GM23338 (cell line): Measurements from ENCODE around the gene IL17A. TPM values are rescaled to one million over a fixed set of nuclear protein-coding genes. Genes with fewer than 3 reads are reported as not detected.

ENCODE experiments used
- ATAC-seq: fragments of 200-7000 bp; cut with Tn5 transposase; 3 replicates; pipeline ENCODE4 v1.9.1; 2020
- DNase-seq: peaks from one replicate; pipeline ENCODE4 v3.0.0-alpha.2; 2015; ENCODE audit warnings: low spot score
- H2AFZ ChIP-seq: fragments of 200-600 bp; sonication (generic); 2 replicates; pipeline ENCODE4 v1.8.0; 2016; ENCODE audit warnings: antibody characterized with exemption, mild to moderate bottlenecking, moderate library complexity
- H3F3A ChIP-seq: fragments of 200-600 bp; sonication (generic); replicated peaks from 2 replicates; pipeline ENCODE4 v1.8.0; 2017; ENCODE audit warnings: antibody characterized with exemption, mixed run types, low read depth
- H3K27ac ChIP-seq: fragments of 200-600 bp; sonication (generic); 2 replicates; pipeline ENCODE4 v1.6.1; 2016; ENCODE audit warnings: low read depth
- H3K27me3 ChIP-seq: fragments of 200-600 bp; sonication (generic); 2 replicates; pipeline ENCODE4 v1.8.0; 2016; ENCODE audit warnings: mild to moderate bottlenecking, mixed run types, moderate library complexity; ENCODE audit not compliant: insufficient read depth
- H3K36me3 ChIP-seq: fragments of 200-600 bp; sonication (generic); 2 replicates; pipeline ENCODE4 v1.8.0; 2016; ENCODE audit warnings: mild to moderate bottlenecking; ENCODE audit not compliant: insufficient read depth
- H3K4me1 ChIP-seq: fragments of 200-600 bp; sonication (generic); 2 replicates; pipeline ENCODE4 v1.8.0; 2016; ENCODE audit warnings: mild to moderate bottlenecking, moderate library complexity; ENCODE audit not compliant: insufficient read depth
- H3K4me2 ChIP-seq: fragments of 200-600 bp; sonication (generic); 2 replicates; pipeline ENCODE4 v1.7.1; 2017; ENCODE audit warnings: mixed run types
- H3K4me3 ChIP-seq: fragments of 200-600 bp; sonication (generic); 2 replicates; pipeline ENCODE4 v1.6.1; 2016; ENCODE audit warnings: mixed run types
- H3K79me2 ChIP-seq: fragments of 200-600 bp; sonication (generic); replicated peaks from 2 replicates; pipeline ENCODE4 v1.8.0; 2017; ENCODE audit warnings: mild to moderate bottlenecking; ENCODE audit not compliant: insufficient read depth
- H3K9me2 ChIP-seq: fragments of 200-600 bp; sonication (generic); 2 replicates; pipeline ENCODE4 v1.8.0; 2017; ENCODE audit not compliant: insufficient read depth
- H4K20me1 ChIP-seq: fragments of 200-600 bp; sonication (generic); replicated peaks from 2 replicates; pipeline ENCODE4 v1.8.0; 2017; ENCODE audit warnings: mild to moderate bottlenecking; ENCODE audit not compliant: insufficient read depth
- H3K27ac Mint-ChIP-seq: 2 replicates; pipeline ENCODE4 v1.8.0; 2020; ENCODE audit warnings: inconsistent platforms, mild to moderate bottlenecking, moderate library complexity, mixed read lengths
- H3K27me3 Mint-ChIP-seq: 3 replicates; pipeline ENCODE4 v1.8.0; 2022; ENCODE audit warnings: low read depth, mild to moderate bottlenecking, moderate library complexity, mixed read lengths, inconsistent platforms; ENCODE audit not compliant: insufficient read depth, poor library complexity
- H3K36me3 Mint-ChIP-seq: 3 replicates; pipeline ENCODE4 v1.8.0; 2021; ENCODE audit warnings: low read depth, mild to moderate bottlenecking, inconsistent platforms, moderate library complexity, mixed read lengths
- H3K4me1 Mint-ChIP-seq: 3 replicates; pipeline ENCODE4 v1.8.0; 2020; ENCODE audit warnings: mild to moderate bottlenecking, inconsistent platforms, mixed read lengths
- H3K4me3 Mint-ChIP-seq: 3 replicates; pipeline ENCODE4 v1.8.0; 2021; ENCODE audit warnings: moderate library complexity, mild to moderate bottlenecking, inconsistent platforms, mixed read lengths
- H3K9me3 Mint-ChIP-seq: 3 replicates; pipeline ENCODE4 v1.8.0; 2020; ENCODE audit warnings: moderate library complexity, mild to moderate bottlenecking, inconsistent platforms, mixed read lengths
- CREB1 ChIP-seq: fragments of 250-450 bp; sonication (Bioruptor Pico); IDR thresholded peaks from 2 replicates; pipeline ENCODE4 v1.5.0; 2020; ENCODE audit warnings: low read depth, mild to moderate bottlenecking, moderate library complexity
- EZH2 ChIP-seq: fragments of 200-600 bp; sonication (generic); IDR thresholded peaks from one replicate; pipeline ENCODE4 v1.8.0; 2017; ENCODE audit warnings: antibody characterized with exemption, mild to moderate bottlenecking, low read depth; ENCODE audit not compliant: unreplicated experiment
- EZH2phosphoT487 ChIP-seq: fragments of 200-600 bp; sonication (generic); IDR thresholded peaks from one replicate; pipeline ENCODE4 v1.8.1; 2018; ENCODE audit warnings: antibody characterized with exemption; ENCODE audit not compliant: unreplicated experiment
- JUNB ChIP-seq: IDR thresholded peaks from one replicate; pipeline ENCODE4 v1.6.1; 2016; ENCODE audit warnings: antibody characterized with exemption; ENCODE audit not compliant: unreplicated experiment
- NANOG ChIP-seq: IDR thresholded peaks from 2 replicates; pipeline ENCODE4 v1.6.1; 2016; ENCODE audit warnings: antibody characterized with exemption, borderline replicate concordance
- POLR2AphosphoS5 ChIP-seq: IDR thresholded peaks from 2 replicates; pipeline ENCODE4 v1.6.1; 2016; ENCODE audit warnings: antibody characterized with exemption, low read depth
- STAT1 ChIP-seq: IDR thresholded peaks from one replicate; pipeline ENCODE4 v1.6.1; 2016; ENCODE audit warnings: antibody characterized with exemption; ENCODE audit not compliant: unreplicated experiment
- ZNF114 ChIP-seq: fragments of 250-450 bp; sonication (Bioruptor Pico); IDR thresholded peaks from 2 replicates; pipeline ENCODE4 v1.5.0; 2020; ENCODE audit warnings: mild to moderate bottlenecking, moderate library complexity
- ZNF331 ChIP-seq: fragments of 250-450 bp; sonication (Bioruptor Pico); IDR thresholded peaks from 2 replicates; pipeline ENCODE4 v1.5.0; 2020; ENCODE audit warnings: low read depth, mild to moderate bottlenecking, moderate library complexity
- polyA plus RNA-seq: library from polyadenylated mRNA; unstranded; fragments of >200 nt; fragmentation: Nextera tagmentation; extraction: Ambion mirVana; gene quantifications from 2 replicates; pipeline ENCODE4 v1.2.1, GENCODE V29; 2016
- total RNA-seq: library from RNA; depleted of rRNA; stranded (reverse); fragments of >200 nt; shearing (Covaris generic); gene quantifications from 2 replicates; pipeline ENCODE4 v1.2.3, GENCODE V29; 2014
- TF ChIP-seq, protein P1 (sequence below): IDR thresholded peaks from 2 replicates; pipeline ENCODE4 v1.6.1; 2016; ENCODE audit warnings: antibody characterized with exemption
- TF ChIP-seq, protein P2 (sequence below): fragments of 250-450 bp; sonication (Bioruptor Pico); IDR thresholded peaks from 2 replicates; pipeline ENCODE4 v1.5.0; 2020; ENCODE audit warnings: mild to moderate bottlenecking, moderate library complexity
- TF ChIP-seq, protein P3 (sequence below): IDR thresholded peaks from one replicate; pipeline ENCODE4 v1.6.1; 2018; ENCODE audit warnings: antibody characterized with exemption; ENCODE audit not compliant: unreplicated experiment
- TF ChIP-seq, protein P4 (sequence below), 2 experiments: fragments of 200-600 bp in 1 of 2; sonication (generic) in 1 of 2; conservative IDR thresholded peaks; 2 replicates each; pipeline versions ENCODE4 v1.5.1 to v1.6.1; 2016 to 2017; ENCODE audit warnings: antibody characterized with exemption in 2 of 2, low read depth in 2 of 2, mild to moderate bottlenecking in 2 of 2, moderate library complexity in 1 of 2

Gene IL17A
- total and polyA plus RNA-seq, 2 experiments from 2014 or later, result not detected

DNA sequence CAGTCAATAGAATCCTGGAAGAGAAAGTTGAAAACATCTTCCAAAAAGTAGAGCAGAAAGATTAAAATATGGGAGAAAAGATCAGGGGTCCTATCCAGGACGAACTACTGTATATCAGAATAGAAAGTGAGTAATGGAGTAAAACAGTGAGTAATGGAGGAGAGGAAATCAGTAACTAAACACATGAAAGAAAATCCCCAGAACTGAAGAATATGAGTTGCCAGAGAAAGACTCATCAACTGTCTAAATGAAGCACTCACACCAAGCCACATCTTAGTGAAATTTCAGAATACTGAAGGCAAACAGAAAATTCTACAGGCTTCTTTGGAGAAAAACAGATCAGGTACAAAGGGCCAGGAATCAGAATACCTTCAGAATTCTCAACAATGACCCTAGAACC lies 14.9 kb downstream of the IL17A start:
- Histone ChIP-seq H2AFZ (no peak overlapping the region), H3F3A (no peaks in the 10 kb centered on the region), H3K36me3 (peaks cover 6% of the 10 kb centered on the region; the same call in 1 of the 2 replicates), H3K27me3 (no peaks in the 10 kb centered on the region), H3K27ac (no peak overlapping the region), H4K20me1 (no peaks in the 10 kb centered on the region), H3K4me2 (no peak overlapping the region), H3K4me3 (no peak overlapping the region), H3K4me1 (no peaks in the 10 kb centered on the region), H3K9me2 (peaks cover 9% of the 10 kb centered on the region; the same call in 1 of the 2 replicates), H3K79me2 (no peaks in the 10 kb centered on the region)
- Mint-ChIP-seq H3K27ac (no peak overlapping the region), H3K9me3 (peaks cover 41% of the 10 kb centered on the region), H3K4me3 (no peak overlapping the region), H3K4me1 (no peaks in the 10 kb centered on the region), H3K36me3 (peaks cover 32% of the 10 kb centered on the region), H3K27me3 (no peaks in the 10 kb centered on the region)
- TF ChIP-seq POLR2AphosphoS5, result no peak
- TF ChIP-seq ZNF114 (CRISPR knock-in tag), result no peak
- TF ChIP-seq NANOG, result no peak
- TF ChIP-seq, protein P1, sequence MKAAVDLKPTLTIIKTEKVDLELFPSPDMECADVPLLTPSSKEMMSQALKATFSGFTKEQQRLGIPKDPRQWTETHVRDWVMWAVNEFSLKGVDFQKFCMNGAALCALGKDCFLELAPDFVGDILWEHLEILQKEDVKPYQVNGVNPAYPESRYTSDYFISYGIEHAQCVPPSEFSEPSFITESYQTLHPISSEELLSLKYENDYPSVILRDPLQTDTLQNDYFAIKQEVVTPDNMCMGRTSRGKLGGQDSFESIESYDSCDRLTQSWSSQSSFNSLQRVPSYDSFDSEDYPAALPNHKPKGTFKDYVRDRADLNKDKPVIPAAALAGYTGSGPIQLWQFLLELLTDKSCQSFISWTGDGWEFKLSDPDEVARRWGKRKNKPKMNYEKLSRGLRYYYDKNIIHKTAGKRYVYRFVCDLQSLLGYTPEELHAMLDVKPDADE, result no peak
- TF ChIP-seq EZH2, result no peak
- TF ChIP-seq, protein P2, sequence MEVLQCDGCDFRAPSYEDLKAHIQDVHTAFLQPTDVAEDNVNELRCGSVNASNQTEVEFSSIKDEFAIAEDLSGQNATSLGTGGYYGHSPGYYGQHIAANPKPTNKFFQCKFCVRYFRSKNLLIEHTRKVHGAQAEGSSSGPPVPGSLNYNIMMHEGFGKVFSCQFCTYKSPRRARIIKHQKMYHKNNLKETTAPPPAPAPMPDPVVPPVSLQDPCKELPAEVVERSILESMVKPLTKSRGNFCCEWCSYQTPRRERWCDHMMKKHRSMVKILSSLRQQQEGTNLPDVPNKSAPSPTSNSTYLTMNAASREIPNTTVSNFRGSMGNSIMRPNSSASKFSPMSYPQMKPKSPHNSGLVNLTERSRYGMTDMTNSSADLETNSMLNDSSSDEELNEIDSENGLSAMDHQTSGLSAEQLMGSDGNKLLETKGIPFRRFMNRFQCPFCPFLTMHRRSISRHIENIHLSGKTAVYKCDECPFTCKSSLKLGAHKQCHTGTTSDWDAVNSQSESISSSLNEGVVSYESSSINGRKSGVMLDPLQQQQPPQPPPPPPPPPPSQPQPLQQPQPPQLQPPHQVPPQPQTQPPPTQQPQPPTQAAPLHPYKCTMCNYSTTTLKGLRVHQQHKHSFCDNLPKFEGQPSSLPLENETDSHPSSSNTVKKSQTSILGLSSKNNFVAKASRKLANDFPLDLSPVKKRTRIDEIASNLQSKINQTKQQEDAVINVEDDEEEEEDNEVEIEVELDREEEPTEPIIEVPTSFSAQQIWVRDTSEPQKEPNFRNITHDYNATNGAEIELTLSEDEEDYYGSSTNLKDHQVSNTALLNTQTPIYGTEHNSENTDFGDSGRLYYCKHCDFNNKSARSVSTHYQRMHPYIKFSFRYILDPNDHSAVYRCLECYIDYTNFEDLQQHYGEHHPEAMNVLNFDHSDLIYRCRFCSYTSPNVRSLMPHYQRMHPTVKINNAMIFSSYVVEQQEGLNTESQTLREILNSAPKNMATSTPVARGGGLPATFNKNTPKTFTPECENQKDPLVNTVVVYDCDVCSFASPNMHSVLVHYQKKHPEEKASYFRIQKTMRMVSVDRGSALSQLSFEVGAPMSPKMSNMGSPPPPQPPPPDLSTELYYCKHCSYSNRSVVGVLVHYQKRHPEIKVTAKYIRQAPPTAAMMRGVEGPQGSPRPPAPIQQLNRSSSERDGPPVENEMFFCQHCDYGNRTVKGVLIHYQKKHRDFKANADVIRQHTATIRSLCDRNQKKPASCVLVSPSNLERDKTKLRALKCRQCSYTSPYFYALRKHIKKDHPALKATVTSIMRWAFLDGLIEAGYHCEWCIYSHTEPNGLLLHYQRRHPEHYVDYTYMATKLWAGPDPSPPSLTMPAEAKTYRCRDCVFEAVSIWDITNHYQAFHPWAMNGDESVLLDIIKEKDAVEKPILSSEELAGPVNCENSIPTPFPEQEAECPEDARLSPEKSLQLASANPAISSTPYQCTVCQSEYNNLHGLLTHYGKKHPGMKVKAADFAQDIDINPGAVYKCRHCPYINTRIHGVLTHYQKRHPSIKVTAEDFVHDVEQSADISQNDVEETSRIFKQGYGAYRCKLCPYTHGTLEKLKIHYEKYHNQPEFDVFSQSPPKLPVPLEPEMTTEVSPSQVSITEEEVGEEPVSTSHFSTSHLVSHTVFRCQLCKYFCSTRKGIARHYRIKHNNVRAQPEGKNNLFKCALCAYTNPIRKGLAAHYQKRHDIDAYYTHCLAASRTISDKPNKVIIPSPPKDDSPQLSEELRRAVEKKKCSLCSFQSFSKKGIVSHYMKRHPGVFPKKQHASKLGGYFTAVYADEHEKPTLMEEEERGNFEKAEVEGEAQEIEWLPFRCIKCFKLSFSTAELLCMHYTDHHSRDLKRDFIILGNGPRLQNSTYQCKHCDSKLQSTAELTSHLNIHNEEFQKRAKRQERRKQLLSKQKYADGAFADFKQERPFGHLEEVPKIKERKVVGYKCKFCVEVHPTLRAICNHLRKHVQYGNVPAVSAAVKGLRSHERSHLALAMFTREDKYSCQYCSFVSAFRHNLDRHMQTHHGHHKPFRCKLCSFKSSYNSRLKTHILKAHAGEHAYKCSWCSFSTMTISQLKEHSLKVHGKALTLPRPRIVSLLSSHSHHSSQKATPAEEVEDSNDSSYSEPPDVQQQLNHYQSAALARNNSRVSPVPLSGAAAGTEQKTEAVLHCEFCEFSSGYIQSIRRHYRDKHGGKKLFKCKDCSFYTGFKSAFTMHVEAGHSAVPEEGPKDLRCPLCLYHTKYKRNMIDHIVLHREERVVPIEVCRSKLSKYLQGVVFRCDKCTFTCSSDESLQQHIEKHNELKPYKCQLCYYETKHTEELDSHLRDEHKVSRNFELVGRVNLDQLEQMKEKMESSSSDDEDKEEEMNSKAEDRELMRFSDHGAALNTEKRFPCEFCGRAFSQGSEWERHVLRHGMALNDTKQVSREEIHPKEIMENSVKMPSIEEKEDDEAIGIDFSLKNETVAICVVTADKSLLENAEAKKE (CRISPR knock-in tag), result no peak
- TF ChIP-seq EZH2phosphoT487, result no peak
- TF ChIP-seq CREB1 (CRISPR knock-in tag), result no peak
- TF ChIP-seq JUNB, result no peak
- TF ChIP-seq, protein P3, sequence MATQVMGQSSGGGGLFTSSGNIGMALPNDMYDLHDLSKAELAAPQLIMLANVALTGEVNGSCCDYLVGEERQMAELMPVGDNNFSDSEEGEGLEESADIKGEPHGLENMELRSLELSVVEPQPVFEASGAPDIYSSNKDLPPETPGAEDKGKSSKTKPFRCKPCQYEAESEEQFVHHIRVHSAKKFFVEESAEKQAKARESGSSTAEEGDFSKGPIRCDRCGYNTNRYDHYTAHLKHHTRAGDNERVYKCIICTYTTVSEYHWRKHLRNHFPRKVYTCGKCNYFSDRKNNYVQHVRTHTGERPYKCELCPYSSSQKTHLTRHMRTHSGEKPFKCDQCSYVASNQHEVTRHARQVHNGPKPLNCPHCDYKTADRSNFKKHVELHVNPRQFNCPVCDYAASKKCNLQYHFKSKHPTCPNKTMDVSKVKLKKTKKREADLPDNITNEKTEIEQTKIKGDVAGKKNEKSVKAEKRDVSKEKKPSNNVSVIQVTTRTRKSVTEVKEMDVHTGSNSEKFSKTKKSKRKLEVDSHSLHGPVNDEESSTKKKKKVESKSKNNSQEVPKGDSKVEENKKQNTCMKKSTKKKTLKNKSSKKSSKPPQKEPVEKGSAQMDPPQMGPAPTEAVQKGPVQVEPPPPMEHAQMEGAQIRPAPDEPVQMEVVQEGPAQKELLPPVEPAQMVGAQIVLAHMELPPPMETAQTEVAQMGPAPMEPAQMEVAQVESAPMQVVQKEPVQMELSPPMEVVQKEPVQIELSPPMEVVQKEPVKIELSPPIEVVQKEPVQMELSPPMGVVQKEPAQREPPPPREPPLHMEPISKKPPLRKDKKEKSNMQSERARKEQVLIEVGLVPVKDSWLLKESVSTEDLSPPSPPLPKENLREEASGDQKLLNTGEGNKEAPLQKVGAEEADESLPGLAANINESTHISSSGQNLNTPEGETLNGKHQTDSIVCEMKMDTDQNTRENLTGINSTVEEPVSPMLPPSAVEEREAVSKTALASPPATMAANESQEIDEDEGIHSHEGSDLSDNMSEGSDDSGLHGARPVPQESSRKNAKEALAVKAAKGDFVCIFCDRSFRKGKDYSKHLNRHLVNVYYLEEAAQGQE, result no peak
- TF ChIP-seq, protein P4, sequence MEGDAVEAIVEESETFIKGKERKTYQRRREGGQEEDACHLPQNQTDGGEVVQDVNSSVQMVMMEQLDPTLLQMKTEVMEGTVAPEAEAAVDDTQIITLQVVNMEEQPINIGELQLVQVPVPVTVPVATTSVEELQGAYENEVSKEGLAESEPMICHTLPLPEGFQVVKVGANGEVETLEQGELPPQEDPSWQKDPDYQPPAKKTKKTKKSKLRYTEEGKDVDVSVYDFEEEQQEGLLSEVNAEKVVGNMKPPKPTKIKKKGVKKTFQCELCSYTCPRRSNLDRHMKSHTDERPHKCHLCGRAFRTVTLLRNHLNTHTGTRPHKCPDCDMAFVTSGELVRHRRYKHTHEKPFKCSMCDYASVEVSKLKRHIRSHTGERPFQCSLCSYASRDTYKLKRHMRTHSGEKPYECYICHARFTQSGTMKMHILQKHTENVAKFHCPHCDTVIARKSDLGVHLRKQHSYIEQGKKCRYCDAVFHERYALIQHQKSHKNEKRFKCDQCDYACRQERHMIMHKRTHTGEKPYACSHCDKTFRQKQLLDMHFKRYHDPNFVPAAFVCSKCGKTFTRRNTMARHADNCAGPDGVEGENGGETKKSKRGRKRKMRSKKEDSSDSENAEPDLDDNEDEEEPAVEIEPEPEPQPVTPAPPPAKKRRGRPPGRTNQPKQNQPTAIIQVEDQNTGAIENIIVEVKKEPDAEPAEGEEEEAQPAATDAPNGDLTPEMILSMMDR (conservative IDR thresholded peaks at IDR 0.05; ENCODE audit: low read depth in 2 of 2), result no peak
- no peak for TF ChIP-seq STAT1
- TF ChIP-seq ZNF331 (CRISPR knock-in tag), result no peak
- DNase-seq (no peak), ATAC-seq (no peak)
